K562 (cell line): Measurements from ENCODE around the gene CHCHD6. TPM values are rescaled to one million over a fixed set of nuclear protein-coding genes. Genes with fewer than 3 reads are reported as not detected.
A peak's percentile ranks its signal among the peaks of the same experiment; 100 is the strongest.

Experiments
- CC2D1A ChIP-seq: fragments of 450-650 bp; IDR thresholded peaks from 2 replicates; pipeline ENCODE4 v1.6.1; 2017; ENCODE audit warnings: mild to moderate bottlenecking
- PHB2 ChIP-seq: fragments of 450-650 bp; IDR thresholded peaks from 2 replicates; pipeline ENCODE4 v1.6.1; 2017; ENCODE audit warnings: low read depth
- REST ChIP-seq, 2 experiments: fragments of 450-650 bp; formaldehyde crosslinking in 1 of 2; IDR thresholded peaks; 2 replicates each; pipeline versions ENCODE4 v1.4.0 to v1.6.1; 2014 to 2020; ENCODE audit warnings: mild to moderate bottlenecking in 2 of 2, borderline replicate concordance in 1 of 2, low read depth in 1 of 2
- SAFB ChIP-seq: fragments of 200-400 bp; formaldehyde crosslinking; IDR thresholded peaks from 2 replicates; pipeline ENCODE4 v1.6.1; 2017; ENCODE audit warnings: low read depth, low read length, borderline replicate concordance
- SIN3A ChIP-seq, 2 experiments: fragments of 150-350 bp in 1 of 2; IDR thresholded peaks; 2 replicates each; pipeline ENCODE4 v1.6.1; 2011 to 2016; ENCODE audit warnings: borderline replicate concordance in 2 of 2, low read depth in 2 of 2, low read length in 2 of 2, mild to moderate bottlenecking in 2 of 2, moderate library complexity in 2 of 2; ENCODE audit not compliant: control insufficient read depth in 1 of 2
- UBTF ChIP-seq, 2 experiments: IDR thresholded peaks; 2 replicates each; pipeline ENCODE4 v1.6.1; 2012; ENCODE audit warnings: improper control_type of control experiment in 2 of 2, low read depth in 2 of 2, low read length in 2 of 2, borderline replicate concordance in 1 of 2
- ZBTB8A ChIP-seq: fragments of 450-650 bp; IDR thresholded peaks from 2 replicates; pipeline ENCODE4 v1.6.1; 2018; ENCODE audit warnings: mild to moderate bottlenecking, moderate library complexity; ENCODE audit not compliant: partially characterized antibody
- ZFX ChIP-seq: sonication (generic); formaldehyde crosslinking; IDR thresholded peaks from 2 replicates; pipeline ENCODE4 v1.8.0; 2022; ENCODE audit warnings: mild to moderate bottlenecking, missing genetic modification reagents, moderate library complexity
- ZNF197 ChIP-seq: fragments of 200-800 bp; sonication (Bioruptor generic); IDR thresholded peaks from 2 replicates; pipeline ENCODE4 v1.6.1; 2016; ENCODE audit warnings: low read depth, missing genetic modification characterization, missing compliant biosample characterization
- ZNF23 ChIP-seq: fragments of 250-450 bp; sonication (Bioruptor Pico); IDR thresholded peaks from 2 replicates; pipeline ENCODE4 v1.4.0; 2020; ENCODE audit warnings: mild to moderate bottlenecking
- polyA plus RNA-seq, 8 experiments: library from polyadenylated mRNA; depleted of rRNA in 4 of 8; stranded (reverse) in 5 of 8; unstranded in 3 of 8; fragments of >200 nt; fragmentation: Nextera tagmentation in 2 of 8; fragmentation: Illumina TruSeq in 1 of 8; extraction: Ambion mirVana in 2 of 8; extraction: Trizol in 1 of 8; gene quantifications; 2 replicates each; pipeline versions ENCODE4 v1.2.1 to v1.2.3, GENCODE V29; 2011 to 2014; ENCODE audit warnings: inconsistent platforms in 1 of 8, missing spikeins in 1 of 8
- total RNA-seq, 7 experiments: library from RNA; depleted of rRNA in 6 of 7; stranded (reverse); fragments of >200 nt in 6 of 7; fragmentation: Illumina TruSeq in 2 of 7; extraction: Trizol in 2 of 7; gene quantifications; 2 replicates each; pipeline versions ENCODE4 v1.2.1 to v1.2.3, GENCODE V29; 2011 to 2021; ENCODE audit warnings: low replicate concordance in 1 of 7
- TF ChIP-seq, protein P1 (sequence below), 2 experiments: fragments of 450-650 bp; IDR thresholded peaks; 2 replicates each; pipeline ENCODE4 v1.6.1; 2016

The CHCHD6 gene
- total and polyA plus RNA-seq, 9 of the 15 experiments (the other 6 are each of a cell fraction or from before 2014, with no cell fraction given) = 4.6 to 18.6 (median 10.9) TPM

GRCh38 chr3:126703512-126704493 lies at the start of gene CHCHD6 (continued):
- TF ChIP-seq ZFX (CRISPR knock-in tag) (peak; percentile 81), UBTF (IDR thresholded peaks at IDR 0.05; ENCODE audit: borderline replicate concordance in 1 of 2, low read depth in 2 of 2, low read length in 2 of 2) (peak in 1 of 2 experiments; percentile 88; a peak in 2 of 4 replicates), PHB2 (no peak), ZNF197 (0 out of 2 replicates have a peak, but pooled peaks have one; percentile 10), REST (IDR thresholded peaks at IDR 0.05; ENCODE audit: borderline replicate concordance) (no peak; the same call in 1 of the 2 replicates), REST (CRISPR knock-in tag; IDR thresholded peaks at IDR 0.05; ENCODE audit: low read depth) (no peak), ZNF23 (CRISPR knock-in tag) (no peak), SIN3A (IDR thresholded peaks at IDR 0.05; ENCODE audit: borderline replicate concordance in 2 of 2, control insufficient read depth in 1 of 2, low read depth in 2 of 2, low read length in 2 of 2) (peak; percentile 47 to 60; a peak in 3 of 4 replicates), CC2D1A (no peak), ZBTB8A (no peak), SAFB (no peak; the same call in 1 of the 2 replicates)
- TF ChIP-seq, protein P1, sequence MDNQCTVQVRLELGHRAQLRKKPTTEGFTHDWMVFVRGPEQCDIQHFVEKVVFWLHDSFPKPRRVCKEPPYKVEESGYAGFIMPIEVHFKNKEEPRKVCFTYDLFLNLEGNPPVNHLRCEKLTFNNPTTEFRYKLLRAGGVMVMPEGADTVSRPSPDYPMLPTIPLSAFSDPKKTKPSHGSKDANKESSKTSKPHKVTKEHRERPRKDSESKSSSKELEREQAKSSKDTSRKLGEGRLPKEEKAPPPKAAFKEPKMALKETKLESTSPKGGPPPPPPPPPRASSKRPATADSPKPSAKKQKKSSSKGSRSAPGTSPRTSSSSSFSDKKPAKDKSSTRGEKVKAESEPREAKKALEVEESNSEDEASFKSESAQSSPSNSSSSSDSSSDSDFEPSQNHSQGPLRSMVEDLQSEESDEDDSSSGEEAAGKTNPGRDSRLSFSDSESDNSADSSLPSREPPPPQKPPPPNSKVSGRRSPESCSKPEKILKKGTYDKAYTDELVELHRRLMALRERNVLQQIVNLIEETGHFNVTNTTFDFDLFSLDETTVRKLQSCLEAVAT (IDR thresholded peaks at IDR 0.05) = peak in 1 of 2 experiments; percentile 78; a peak in 1 of 4 replicates
